HEK293 (cell line): ENCODE results near the gene ISG20L2.
"Not testable (repeated sequence)": the region's sequence is repeated elsewhere in the genome, so short reads cannot be mapped to it uniquely, and the experiment has no call there.

Source experiments
- CTCF ChIA-PET: fragments of 350-600 bp; formaldehyde crosslinking; extraction: SDS; loops from one replicate; lab custom pipeline; 2021; ENCODE audit warnings: antibody characterized with exemption; lab: Yijun Ruan, JAX
- POLR2A ChIA-PET: fragments of 300-600 bp; formaldehyde crosslinking; extraction: SDS; loops from one replicate; lab custom pipeline; 2020; ENCODE audit warnings: antibody characterized with exemption, inconsistent platforms; lab: Yijun Ruan, JAX
- H3K27ac ChIP-seq: fragments of 200-500 bp; sonication (Bioruptor generic); 2 replicates; pipeline ENCODE4 v1.5.1; 2014; ENCODE audit warnings: low read depth, low read length, control low read depth, inconsistent platforms; ENCODE audit errors: extremely low read depth
- H3K36me3 ChIP-seq, 2 experiments: fragments of 200-500 bp in 1 of 2; sonication (Bioruptor generic) in 1 of 2; 1 replicate in 1 of 2; 2 replicates in 1 of 2; pipeline ENCODE4 v1.5.1; 2014 to 2017; ENCODE audit warnings: inconsistent platforms in 2 of 2, low read length in 2 of 2; ENCODE audit not compliant: control insufficient read depth in 2 of 2, insufficient read depth in 1 of 2
- H3K4me1 ChIP-seq: fragments of 200-500 bp; sonication (Bioruptor generic); 2 replicates; pipeline ENCODE4 v1.5.1; 2014; ENCODE audit warnings: mild to moderate bottlenecking, low read length, inconsistent platforms; ENCODE audit not compliant: control insufficient read depth, insufficient read depth
- H3K4me3 ChIP-seq: 2 replicates; pipeline ENCODE4 v1.5.1; 2011; ENCODE audit warnings: low read depth, mild to moderate bottlenecking, control low read depth, low read length, moderate library complexity
- H3K9me3 ChIP-seq: fragments of 200-500 bp; sonication (Bioruptor generic); 2 replicates; pipeline ENCODE4 v1.5.1; 2014; ENCODE audit warnings: low read depth, low read length, inconsistent platforms; ENCODE audit not compliant: control insufficient read depth, insufficient read depth
- HOXC10 ChIP-seq: sonication (generic); formaldehyde crosslinking; IDR thresholded peaks from 2 replicates; pipeline ENCODE4 v1.8.1; 2023; ENCODE audit warnings: mild to moderate bottlenecking, missing genetic modification reagents
- KLF17 ChIP-seq: fragments of 450-650 bp; formaldehyde crosslinking; IDR thresholded peaks from 2 replicates; pipeline ENCODE4 v1.5.1; 2016; ENCODE audit warnings: missing biosample characterization, missing genetic modification characterization
- KLF9 ChIP-seq: fragments of 450-650 bp; formaldehyde crosslinking; IDR thresholded peaks from 2 replicates; pipeline ENCODE4 v1.5.1; 2016; ENCODE audit warnings: missing biosample characterization, missing genetic modification characterization, low read depth
- PRDM2 ChIP-seq: fragments of 450-650 bp; formaldehyde crosslinking; IDR thresholded peaks from 2 replicates; pipeline ENCODE4 v1.5.1; 2016; ENCODE audit warnings: missing biosample characterization, missing genetic modification characterization, borderline replicate concordance
- PRDM6 ChIP-seq: fragments of 450-650 bp; formaldehyde crosslinking; IDR thresholded peaks from 2 replicates; pipeline ENCODE4 v1.5.1; 2017; ENCODE audit warnings: missing biosample characterization, missing genetic modification characterization
- SALL2 ChIP-seq: fragments of 450-650 bp; formaldehyde crosslinking; IDR thresholded peaks from 2 replicates; pipeline ENCODE4 v1.5.0; 2017; ENCODE audit warnings: missing biosample characterization, mild to moderate bottlenecking, missing genetic modification characterization, borderline replicate concordance
- TRIM28 ChIP-seq: IDR thresholded peaks from 2 replicates; pipeline ENCODE4 v1.6.1; 2011; ENCODE audit warnings: low read length, control low read depth, borderline replicate concordance
- YY2 ChIP-seq: fragments of 450-650 bp; formaldehyde crosslinking; IDR thresholded peaks from 2 replicates; pipeline ENCODE4 v1.5.1; 2016; ENCODE audit warnings: missing biosample characterization, missing genetic modification characterization
- ZNF114 ChIP-seq: fragments of 450-650 bp; formaldehyde crosslinking; IDR thresholded peaks from 2 replicates; pipeline ENCODE4 v1.5.0; 2017; ENCODE audit warnings: missing biosample characterization, missing genetic modification characterization
- ZNF202 ChIP-seq: fragments of 450-650 bp; formaldehyde crosslinking; IDR thresholded peaks from 2 replicates; pipeline ENCODE4 v1.5.1; 2016; ENCODE audit warnings: missing biosample characterization, missing genetic modification characterization, borderline replicate concordance
- ZNF311 ChIP-seq: fragments of 450-650 bp; formaldehyde crosslinking; IDR thresholded peaks from 2 replicates; pipeline ENCODE4 v1.5.1; 2017; ENCODE audit warnings: missing biosample characterization, missing genetic modification characterization, borderline replicate concordance
- ZNF394 ChIP-seq: fragments of 450-650 bp; formaldehyde crosslinking; IDR thresholded peaks from 2 replicates; pipeline ENCODE4 v1.5.1; 2016; ENCODE audit warnings: missing biosample characterization, missing genetic modification characterization, mild to moderate bottlenecking, moderate library complexity, borderline replicate concordance
- ZNF433 ChIP-seq: fragments of 450-650 bp; formaldehyde crosslinking; IDR thresholded peaks from 2 replicates; pipeline ENCODE4 v1.5.1; 2016; ENCODE audit warnings: missing biosample characterization, missing genetic modification characterization, low read depth
- ZNF48 ChIP-seq: fragments of 450-650 bp; formaldehyde crosslinking; IDR thresholded peaks from 2 replicates; pipeline ENCODE4 v1.5.1; 2016; ENCODE audit warnings: missing biosample characterization, missing genetic modification characterization
- ZNF488 ChIP-seq: fragments of 450-650 bp; formaldehyde crosslinking; IDR thresholded peaks from 2 replicates; pipeline ENCODE4 v1.5.1; 2016; ENCODE audit warnings: missing biosample characterization, missing genetic modification characterization
- ZNF501 ChIP-seq: fragments of 450-650 bp; formaldehyde crosslinking; IDR thresholded peaks from 2 replicates; pipeline ENCODE4 v1.5.1; 2016; ENCODE audit warnings: missing biosample characterization, missing genetic modification characterization
- ZNF610 ChIP-seq: fragments of 450-650 bp; formaldehyde crosslinking; IDR thresholded peaks from 2 replicates; pipeline ENCODE4 v1.5.1; 2016; ENCODE audit warnings: missing biosample characterization, missing genetic modification characterization, borderline replicate concordance
- ZNF623 ChIP-seq: fragments of 450-650 bp; formaldehyde crosslinking; IDR thresholded peaks from 2 replicates; pipeline ENCODE4 v1.5.1; 2016; ENCODE audit warnings: missing biosample characterization, missing genetic modification characterization
- ZNF664 ChIP-seq: fragments of 450-650 bp; formaldehyde crosslinking; IDR thresholded peaks from 2 replicates; pipeline ENCODE4 v1.5.1; 2016; ENCODE audit warnings: missing biosample characterization, missing genetic modification characterization
- ZNF707 ChIP-seq: fragments of 450-650 bp; formaldehyde crosslinking; IDR thresholded peaks from 2 replicates; pipeline ENCODE4 v1.5.1; 2016; ENCODE audit warnings: missing biosample characterization, missing genetic modification characterization
- ZNF791 ChIP-seq: fragments of 450-650 bp; formaldehyde crosslinking; IDR thresholded peaks from 2 replicates; pipeline ENCODE4 v1.5.1; 2016; ENCODE audit warnings: missing biosample characterization, missing genetic modification characterization

Gene ISG20L2

GRCh38 chr1:156760092-156760795, 31.7 kb upstream of the ISG20L2 start (continued):
- no peak for TF ChIP-seq PRDM2 (tag by site-specific recombination)
- no peak for TF ChIP-seq KLF17 (tag by site-specific recombination)
- no peak for TF ChIP-seq HOXC10 (CRISPR knock-in tag)
- no peak for TF ChIP-seq ZNF501 (tag by site-specific recombination)
- TF ChIP-seq ZNF610 (tag by site-specific recombination): no peak
- no peak for TF ChIP-seq ZNF664 (tag by site-specific recombination)
- no peak for TF ChIP-seq ZNF707 (tag by site-specific recombination)

- not testable (repeated sequence) for H3K4me3 ChIP-seq, H3K27ac ChIP-seq, H3K9me3 ChIP-seq, H3K36me3 ChIP-seq, H3K4me1 ChIP-seq
- POLR2A ChIA-PET: interaction anchor here (1.6 to 1.8 kb wide), 2 partner anchors 10 kb away, joined by 6 read pairs; partner anchors contain the start of gene PRCC
- CTCF ChIA-PET: interaction anchor here (1.6 kb wide), 1 partner anchor 31 kb away, joined by 9 read pairs; no protein-coding TSS in a partner anchor
Observed at GRCh38 chr1:156757572-156758253, 29.1 kb upstream of the ISG20L2 start.

GRCh38 chr1:156756355-156756754, 27.8 kb upstream of the ISG20L2 start:
- ChIA-PET POLR2A (interaction anchor here (0.6 to 1.8 kb wide), 7 partner anchors 8 to 51 kb away, joined by 3 to 6 read pairs (median 4); partner anchors contain the start of genes ISG20L2, METTL25B, MRPL24 and PRCC), CTCF (interaction anchor here (0.6 to 2.0 kb wide), 6 partner anchors 9 to 104 kb away, joined by 3 to 7 read pairs (median 5); partner anchors contain the start of genes NTRK1 and PRCC)
- H3K36me3 ChIP-seq: no peaks in the 10 kb centered on the region
- H3K4me3 ChIP-seq: no peak overlapping the region
- H3K4me1 ChIP-seq: no peaks in the 10 kb centered on the region
- no peaks in the 10 kb centered on the region for H3K9me3 ChIP-seq
- H3K27ac ChIP-seq: no peak overlapping the region
- TF ChIP-seq ZNF202 (no peak), ZNF623 (no peak), KLF9 (tag by site-specific recombination) (no peak), SALL2 (no peak), ZNF791 (tag by site-specific recombination) (no peak), PRDM6 (no peak), TRIM28 (no peak), ZNF394 (no peak), YY2 (tag by site-specific recombination) (no peak), ZNF48 (tag by site-specific recombination) (no peak), ZNF433 (tag by site-specific recombination) (no peak), ZNF114 (tag by site-specific recombination) (no peak), ZNF488 (tag by site-specific recombination) (no peak), ZNF311 (tag by site-specific recombination) (no peak)
